Esophagus muscularis mucosa (tissue), 4 donors: ENCODE data around the gene CCDC85A.

ENCODE experiments used
- CTCF ChIP-seq, 3 experiments: fragments of 200-600 bp in 2 of 3; fragments of 450-650 bp in 1 of 3; sonication (generic) in 2 of 3; IDR thresholded peaks; one replicate each; pipeline ENCODE4 v1.5.1; 2017 to 2019; ENCODE audit warnings: antibody characterized with exemption in 3 of 3, mild to moderate bottlenecking in 2 of 3, moderate library complexity in 1 of 3
- EP300 ChIP-seq: sonication (generic); formaldehyde crosslinking; IDR thresholded peaks from one replicate; pipeline ENCODE4 v1.6.1; 2017; ENCODE audit warnings: antibody characterized with exemption
- POLR2A ChIP-seq: fragments of 450-650 bp; IDR thresholded peaks from one replicate; pipeline ENCODE4 v1.6.1; 2017; ENCODE audit warnings: antibody characterized with exemption, moderate library complexity, mild to moderate bottlenecking, low read depth
- POLR2AphosphoS5 ChIP-seq, 2 donors: sonication (generic); formaldehyde crosslinking; IDR thresholded peaks; one replicate each; pipeline ENCODE4 v1.6.1; 2017; ENCODE audit warnings: antibody characterized with exemption in 2 of 2

GRCh38 chr2:56410140-56410539 is 226.3 kb downstream of the CCDC85A start:
- TF ChIP-seq CTCF (IDR thresholded peaks at IDR 0.05) (no peak), POLR2AphosphoS5 (IDR thresholded peaks at IDR 0.05) (no peak), POLR2A (no peak), EP300 (no peak)
